ENCODE data around the gene NKX2-1.
"Not testable (repeated sequence)": the region's sequence is repeated elsewhere in the genome, so short reads cannot be mapped to it uniquely, and the experiment has no call there.

The NKX2-1 gene

GRCh38 chr14:36505181-36505815 is 14.7 kb downstream of the NKX2-1 start:
- DNase-seq = no peak

- DNase-seq = no peak
These were observed 15.3 kb downstream of the NKX2-1 start for GRCh38 chr14:36504771-36505175.

- peak; percentile 22 for DNase-seq
These were observed 16.0 kb downstream of the NKX2-1 start for GRCh38 chr14:36503771-36504741.

GRCh38 chr14:36502558-36503508 is 17.2 kb downstream of the NKX2-1 start:
- DNase-seq = peak; percentile 97

GRCh38 chr14:36498938-36499337 is 21.1 kb downstream of the NKX2-1 start:
- peak; percentile 17 for DNase-seq

- no peak for DNase-seq
These were observed 23.7 kb downstream of the NKX2-1 start for GRCh38 chr14:36496346-36496745.

- no peak for DNase-seq
These were observed 24.4 kb downstream of the NKX2-1 start for GRCh38 chr14:36495666-36496065.

- DNase-seq = peak; percentile 30
These were observed 26.3 kb downstream of the NKX2-1 start for GRCh38 chr14:36493761-36494160.

GRCh38 chr14:36485773-36486172 is 34.3 kb downstream of the NKX2-1 start:
- DNase-seq = no peak

GRCh38 chr14:36479344-36479743 is 40.7 kb downstream of the NKX2-1 start:
- DNase-seq = no peak

- no peak for DNase-seq
These were observed 41.2 kb downstream of the NKX2-1 start for GRCh38 chr14:36478782-36479181.

GRCh38 chr14:36477266-36477665 is 42.8 kb downstream of the NKX2-1 start:
- DNase-seq = peak; percentile 30

- not testable (repeated sequence) for DNase-seq
These were observed 44.0 kb downstream of the NKX2-1 start for GRCh38 chr14:36476061-36476460.

- DNase-seq = no peak
These were observed 45.4 kb downstream of the NKX2-1 start for GRCh38 chr14:36474593-36474992.

- no peak for DNase-seq
These were observed 48.6 kb downstream of the NKX2-1 start for GRCh38 chr14:36471431-36471830.

GRCh38 chr14:36467332-36467731 is 52.7 kb downstream of the NKX2-1 start:
- no peak for DNase-seq

Measured in NCI-H69 (cell line).